GM18502 (cell line): ENCODE data around the gene DDX4.
"Not testable (repeated sequence)": the region's sequence is repeated elsewhere in the genome, so short reads cannot be mapped to it uniquely, and the experiment has no call there.

ENCODE experiments used
- ATAC-seq: cut with Tn5 transposase; IDR thresholded peaks from one replicate; pipeline ENCODE4 v1.9.1; 2021; ENCODE audit warnings: mild to moderate bottlenecking; ENCODE audit not compliant: unreplicated experiment, poor library complexity

Gene DDX4

DNA sequence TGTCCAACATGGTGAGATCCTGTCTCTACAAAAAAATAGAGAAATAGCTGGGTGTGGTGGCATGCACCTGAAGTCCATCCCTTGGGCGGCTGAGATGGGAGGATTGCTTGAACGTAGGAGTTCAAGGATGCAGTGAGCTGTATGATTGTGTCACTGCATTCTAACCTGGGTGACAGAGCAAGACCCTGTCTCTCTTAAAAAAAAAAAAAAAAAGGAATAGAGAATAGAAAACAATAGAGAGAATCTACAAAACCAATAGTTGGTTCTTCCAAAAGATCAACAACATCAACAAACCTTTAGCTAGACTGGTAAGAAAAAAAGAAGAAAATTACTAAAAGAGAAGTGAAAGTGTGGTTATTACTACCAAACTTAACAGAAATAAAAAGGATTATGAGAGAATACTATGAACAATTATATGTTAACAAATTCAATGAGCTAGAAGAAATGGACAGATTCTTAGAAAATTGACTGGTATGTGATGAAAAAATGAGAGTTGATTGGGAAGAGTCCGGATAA, 17.6 kb upstream of the DDX4 start:
- peak; percentile 45 for ATAC-seq

- ATAC-seq = no peak
These were observed 13.6 kb upstream of the DDX4 start for GRCh38 chr5:55724281-55724680.

GRCh38 chr5:55731848-55732247, 6.0 kb upstream of the DDX4 start:
- ATAC-seq = no peak

DNA sequence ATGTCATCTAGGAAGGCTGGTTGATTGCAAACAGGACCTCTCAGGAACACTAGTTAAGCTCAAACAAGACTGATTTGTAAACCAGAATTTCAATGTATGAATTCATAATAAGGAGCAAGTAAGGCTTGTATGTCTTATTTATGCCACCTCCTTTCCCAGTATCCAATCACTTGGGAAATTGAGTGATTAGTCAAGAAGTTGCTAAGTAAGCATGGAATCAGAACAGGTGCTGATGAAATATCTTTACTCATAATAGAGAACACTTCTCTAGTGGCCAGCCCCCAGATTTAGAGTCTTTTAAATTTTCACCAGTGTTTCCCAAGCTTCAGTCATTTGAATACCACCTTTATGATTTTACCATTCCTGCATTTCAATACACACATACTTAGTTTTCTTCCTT, 5.3 kb upstream of the DDX4 start:
- no peak for ATAC-seq

DNA sequence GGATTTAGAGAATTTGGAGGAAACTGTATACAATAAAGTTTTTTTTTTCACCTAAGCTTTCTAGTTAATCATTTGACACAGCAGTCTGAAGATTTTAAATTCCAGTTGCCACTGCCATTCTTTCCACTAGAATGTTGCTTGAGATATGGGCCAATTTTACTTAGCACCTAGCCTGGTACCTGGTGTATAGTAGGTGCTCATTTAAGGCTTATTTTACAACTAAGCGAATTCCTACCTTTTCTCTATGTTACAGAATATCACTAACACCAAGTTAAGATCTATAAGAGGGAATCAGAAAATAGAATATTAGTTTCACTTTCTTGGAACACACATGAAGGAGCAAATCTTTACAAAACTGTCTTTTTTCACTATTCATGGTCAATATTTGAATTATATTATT, 3.2 kb upstream of the DDX4 start:
- ATAC-seq = no peak

DNA sequence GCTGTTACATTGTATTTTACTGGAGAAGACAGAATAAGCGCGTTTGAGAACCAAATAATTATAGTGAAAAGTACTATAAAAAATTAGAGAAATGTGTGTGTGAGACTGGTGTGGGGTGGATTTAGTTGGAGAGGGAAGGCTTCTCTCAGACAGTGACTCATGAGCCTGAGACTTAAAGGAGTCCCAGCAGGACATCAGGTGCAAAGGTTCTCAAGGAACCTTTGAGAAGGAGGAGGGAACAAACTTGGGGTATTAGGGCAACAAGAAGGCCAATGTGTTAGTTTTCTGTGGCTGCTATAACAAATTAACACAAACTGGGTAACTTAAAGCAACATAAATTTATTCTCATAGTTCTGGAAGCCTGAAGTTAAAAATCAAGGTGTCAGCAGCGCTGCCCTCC, 4.9 kb downstream of the DDX4 start:
- no peak for ATAC-seq

GRCh38 chr5:55747778-55748318, 10.0 kb downstream of the DDX4 start:
- ATAC-seq = no peak

- ATAC-seq = no peak
These were observed 11.5 kb downstream of the DDX4 start for GRCh38 chr5:55749387-55749786.

DNA sequence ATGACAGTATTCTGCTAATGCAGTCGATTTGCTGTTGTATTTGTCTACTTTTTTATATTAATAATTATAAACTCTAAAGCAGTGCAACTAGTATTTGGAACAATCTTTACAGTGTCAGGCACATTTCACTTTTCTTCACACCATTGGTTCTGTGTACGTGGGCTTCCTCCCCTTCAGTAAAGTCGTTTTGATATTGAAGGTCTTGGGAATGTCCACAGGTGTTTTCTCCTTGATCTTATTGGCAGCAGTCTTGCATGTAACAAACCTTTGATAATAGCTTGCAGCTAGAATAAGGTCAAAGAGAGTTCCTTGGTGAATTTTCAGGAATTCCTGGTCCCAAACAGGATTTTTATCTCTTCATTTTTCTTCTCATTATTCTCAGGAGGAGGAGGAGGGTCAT, 12.2 kb downstream of the DDX4 start:
- no peak for ATAC-seq

GRCh38 chr5:55750499-55750898, 12.6 kb downstream of the DDX4 start:
- ATAC-seq = no peak

DNA sequence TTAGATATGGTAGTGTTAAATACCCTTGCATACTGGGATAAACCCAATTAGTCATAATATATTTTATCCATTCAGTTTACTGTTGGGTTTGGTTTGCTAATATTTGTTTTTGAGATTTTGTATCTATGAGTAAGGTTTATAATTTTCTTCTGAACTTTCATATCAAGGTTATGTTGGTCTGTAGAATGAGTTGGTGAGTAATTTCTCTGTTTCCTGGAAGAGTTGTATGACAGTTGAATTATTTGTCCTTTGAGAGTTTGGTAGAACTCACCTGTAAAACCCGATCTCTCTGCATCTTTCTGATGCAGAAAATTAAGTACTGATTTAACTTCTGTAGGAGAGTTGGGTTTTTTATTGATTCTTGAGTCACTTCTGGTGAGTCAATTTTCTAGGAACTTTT, 20.4 kb downstream of the DDX4 start:
- ATAC-seq = no peak

GRCh38 chr5:55758714-55759113, 20.9 kb downstream of the DDX4 start:
- no peak for ATAC-seq

- not testable (repeated sequence) for ATAC-seq
These were observed 23.9 kb downstream of the DDX4 start for GRCh38 chr5:55761721-55762120.

- ATAC-seq = peak; percentile 65
These were observed 26.0 kb downstream of the DDX4 start for GRCh38 chr5:55763746-55764420.

DNA sequence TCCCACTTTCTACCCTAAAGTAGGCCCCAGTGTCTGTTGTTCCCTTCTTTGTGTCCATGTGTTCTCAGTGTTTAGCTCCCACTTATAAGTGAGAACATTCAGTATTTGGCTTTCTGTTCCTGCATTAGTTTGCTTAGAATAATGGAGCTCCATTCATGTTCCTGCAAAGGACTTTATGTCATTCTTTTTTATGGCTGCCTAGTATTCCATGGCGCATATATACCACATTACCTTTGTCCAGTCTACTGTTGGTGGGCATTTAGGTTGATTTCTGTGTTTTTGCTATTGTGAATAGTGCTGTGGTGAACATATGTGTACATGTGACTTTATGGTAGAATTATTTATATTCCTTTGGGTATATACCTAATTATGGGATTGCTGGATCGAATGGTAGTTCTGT, 30.4 kb downstream of the DDX4 start:
- no peak for ATAC-seq

- ATAC-seq = peak; percentile 81
These were observed 33.4 kb downstream of the DDX4 start for GRCh38 chr5:55771175-55771655.

DNA sequence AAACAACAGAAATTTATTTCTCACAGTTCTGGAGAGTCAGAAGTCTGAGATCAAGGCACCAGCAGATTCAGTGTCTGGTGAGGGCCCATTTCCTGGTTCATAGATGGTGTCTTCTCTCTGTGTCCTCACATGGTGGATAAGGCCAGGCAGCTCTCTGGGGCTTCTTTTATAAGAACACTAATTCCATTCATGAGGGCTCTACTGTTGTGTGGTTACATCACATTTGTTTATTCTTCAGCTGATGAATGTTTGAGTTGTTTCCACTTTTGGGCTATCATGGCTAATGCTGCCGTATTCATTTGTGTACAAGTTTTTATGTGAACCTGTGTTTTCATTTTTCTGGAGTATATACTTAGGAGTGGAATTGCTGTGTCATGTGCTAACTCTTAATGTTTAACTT, 35.2 kb downstream of the DDX4 start:
- no peak for ATAC-seq

GRCh38 chr5:55777332-55777731, 39.5 kb downstream of the DDX4 start:
- ATAC-seq = no peak

- no peak for ATAC-seq
These were observed 63.1 kb downstream of the DDX4 start for GRCh38 chr5:55800924-55801323.

GRCh38 chr5:55808814-55809213, 71.0 kb downstream of the DDX4 start:
- ATAC-seq = not testable (repeated sequence)

- not testable (repeated sequence) for ATAC-seq
These were observed 78.1 kb downstream of the DDX4 start for GRCh38 chr5:55815939-55816338.

- no peak for ATAC-seq
These were observed 78.5 kb downstream of the DDX4 start for GRCh38 chr5:55816342-55816741.
